Body of pancreas (tissue), 4 donors: Measurements from ENCODE around the gene AURKAIP1. TPM values are rescaled to one million over a fixed set of nuclear protein-coding genes. Genes with fewer than 3 reads are reported as not detected.

Experiments
- ATAC-seq: fragments of 150-250 bp; one replicate; pipeline ENCODE4 v1.9.1; 2016
- DNase-seq, 4 donors: peaks; one replicate each; pipeline ENCODE4 v3.0.0-alpha.2; 2019
- H3K27ac ChIP-seq, 4 donors: fragments of 200-600 bp; sonication (generic); 1 replicate in 3 of 4; 2 replicates in 1 of 4; pipeline versions ENCODE4 v1.5.1 to v1.6.1; 2016 to 2019; ENCODE audit warnings: mild to moderate bottlenecking in 1 of 4, mixed read lengths in 1 of 4, moderate library complexity in 1 of 4
- H3K27me3 ChIP-seq, 2 donors: fragments of 200-600 bp; sonication (generic); one replicate each; pipeline ENCODE4 v1.6.0; 2016; ENCODE audit warnings: mild to moderate bottlenecking in 1 of 2
- H3K36me3 ChIP-seq, 2 donors: fragments of 200-600 bp; sonication (generic); replicated peaks in 1 of 2; 2 replicates each; pipeline ENCODE4 v1.5.1; 2016; ENCODE audit warnings: low read depth in 2 of 2; ENCODE audit not compliant: insufficient read depth in 1 of 2
- H3K4me1 ChIP-seq: fragments of 200-600 bp; sonication (generic); one replicate; pipeline ENCODE4 v1.6.0; 2016
- H3K4me3 ChIP-seq, 2 donors: fragments of 200-600 bp; sonication (generic); 1 replicate in 1 of 2; 2 replicates in 1 of 2; pipeline ENCODE4 v1.5.1; 2016 to 2019
- H3K9me3 ChIP-seq, 3 donors: fragments of 200-600 bp; sonication (generic); 1 replicate in 2 of 3; 2 replicates in 1 of 3; pipeline ENCODE4 v1.5.1; 2016
- POLR2A ChIP-seq, 3 donors: fragments of 450-650 bp; IDR thresholded peaks; one replicate each; pipeline ENCODE4 v1.6.1; 2016; ENCODE audit warnings: antibody characterized with exemption in 3 of 3, mild to moderate bottlenecking in 2 of 3
- WGBS, 2 donors: methylation state at CpG; one replicate each; pipeline ENCODE4 v1.1.5; 2017; 5-methylcytosine and 5-hydroxymethylcytosine counted together
- intact Hi-C: fragments of 100-400 bp; cut with DNase I; formaldehyde crosslinking; loops from one replicate; pipeline ENCODE4 v1.15.1; 2023
- total RNA-seq, 2 donors: library from RNA; depleted of rRNA; stranded (reverse); fragments of >200 nt; gene quantifications; one replicate each; pipeline ENCODE4 v1.1.0, GENCODE V29; 2016
- TF ChIP-seq, protein P1 (sequence below), 7 experiments: fragments of 450-650 bp in 4 of 7; fragments of 200-600 bp in 3 of 7; sonication (generic) in 3 of 7; IDR thresholded peaks; one replicate each; pipeline ENCODE4 v1.5.1; 2016 to 2019; ENCODE audit warnings: antibody characterized with exemption in 7 of 7

Gene AURKAIP1
- total RNA-seq, 2 donors from 2014 or later = 79.4 to 93.7 TPM

DNA sequence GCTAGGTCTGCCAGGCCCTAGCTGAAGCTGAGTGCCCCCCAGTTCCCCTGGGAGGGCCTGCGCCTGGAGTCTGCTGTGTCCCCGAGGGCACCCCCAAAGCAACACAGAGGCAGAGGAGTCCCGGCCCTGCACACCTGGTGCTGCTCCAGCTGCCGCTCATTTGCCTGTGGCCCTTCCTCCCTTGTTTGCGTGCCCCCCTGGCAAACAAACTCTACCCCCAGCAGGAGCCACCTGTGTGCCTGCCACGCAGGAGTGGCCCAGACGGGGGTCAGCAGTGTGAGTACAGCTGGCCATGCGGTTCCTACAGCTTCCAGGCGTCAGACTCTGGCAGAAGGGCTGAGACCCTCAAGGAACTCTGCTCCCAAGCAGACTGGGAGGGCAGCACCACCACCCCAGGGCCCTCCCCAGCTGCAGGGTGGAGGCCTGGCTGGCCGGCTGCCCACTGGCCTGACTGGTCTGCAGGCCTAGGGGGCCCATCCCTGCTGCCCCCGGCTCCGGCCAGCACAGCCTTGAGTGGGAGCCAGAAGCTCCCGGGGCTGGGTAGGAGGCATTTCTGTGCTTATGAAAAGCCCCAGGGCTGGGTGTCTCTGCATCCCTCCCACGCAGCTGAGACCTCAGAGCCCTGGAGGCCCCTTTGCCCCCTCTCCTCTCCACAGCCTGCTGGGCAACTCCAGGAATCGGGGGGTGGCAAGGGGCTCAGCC is 44.5 kb downstream of the AURKAIP1 start:
- Histone ChIP-seq H3K27ac (no peak overlapping the region), H3K27me3 (no peaks in the 10 kb centered on the region), H3K36me3 (peaks cover 3 to 8% of the 10 kb centered on the region in 2 donors), H3K4me3 (no peak overlapping the region), H3K4me1 (peaks cover 24% of the 10 kb centered on the region), H3K9me3 (no peaks in the 10 kb centered on the region)
- no peak for DNase-seq
- intact Hi-C loops = no loop called here
- ATAC-seq = no peak
- TF ChIP-seq, protein P1, sequence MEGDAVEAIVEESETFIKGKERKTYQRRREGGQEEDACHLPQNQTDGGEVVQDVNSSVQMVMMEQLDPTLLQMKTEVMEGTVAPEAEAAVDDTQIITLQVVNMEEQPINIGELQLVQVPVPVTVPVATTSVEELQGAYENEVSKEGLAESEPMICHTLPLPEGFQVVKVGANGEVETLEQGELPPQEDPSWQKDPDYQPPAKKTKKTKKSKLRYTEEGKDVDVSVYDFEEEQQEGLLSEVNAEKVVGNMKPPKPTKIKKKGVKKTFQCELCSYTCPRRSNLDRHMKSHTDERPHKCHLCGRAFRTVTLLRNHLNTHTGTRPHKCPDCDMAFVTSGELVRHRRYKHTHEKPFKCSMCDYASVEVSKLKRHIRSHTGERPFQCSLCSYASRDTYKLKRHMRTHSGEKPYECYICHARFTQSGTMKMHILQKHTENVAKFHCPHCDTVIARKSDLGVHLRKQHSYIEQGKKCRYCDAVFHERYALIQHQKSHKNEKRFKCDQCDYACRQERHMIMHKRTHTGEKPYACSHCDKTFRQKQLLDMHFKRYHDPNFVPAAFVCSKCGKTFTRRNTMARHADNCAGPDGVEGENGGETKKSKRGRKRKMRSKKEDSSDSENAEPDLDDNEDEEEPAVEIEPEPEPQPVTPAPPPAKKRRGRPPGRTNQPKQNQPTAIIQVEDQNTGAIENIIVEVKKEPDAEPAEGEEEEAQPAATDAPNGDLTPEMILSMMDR (IDR thresholded peaks at IDR 0.05) = no peak
- TF ChIP-seq POLR2A (IDR thresholded peaks at IDR 0.05) = no peak
- WGBS, 2 donors = 16 to 50% methylated on average over 5 to 15 of the region's 15 CpGs

DNA sequence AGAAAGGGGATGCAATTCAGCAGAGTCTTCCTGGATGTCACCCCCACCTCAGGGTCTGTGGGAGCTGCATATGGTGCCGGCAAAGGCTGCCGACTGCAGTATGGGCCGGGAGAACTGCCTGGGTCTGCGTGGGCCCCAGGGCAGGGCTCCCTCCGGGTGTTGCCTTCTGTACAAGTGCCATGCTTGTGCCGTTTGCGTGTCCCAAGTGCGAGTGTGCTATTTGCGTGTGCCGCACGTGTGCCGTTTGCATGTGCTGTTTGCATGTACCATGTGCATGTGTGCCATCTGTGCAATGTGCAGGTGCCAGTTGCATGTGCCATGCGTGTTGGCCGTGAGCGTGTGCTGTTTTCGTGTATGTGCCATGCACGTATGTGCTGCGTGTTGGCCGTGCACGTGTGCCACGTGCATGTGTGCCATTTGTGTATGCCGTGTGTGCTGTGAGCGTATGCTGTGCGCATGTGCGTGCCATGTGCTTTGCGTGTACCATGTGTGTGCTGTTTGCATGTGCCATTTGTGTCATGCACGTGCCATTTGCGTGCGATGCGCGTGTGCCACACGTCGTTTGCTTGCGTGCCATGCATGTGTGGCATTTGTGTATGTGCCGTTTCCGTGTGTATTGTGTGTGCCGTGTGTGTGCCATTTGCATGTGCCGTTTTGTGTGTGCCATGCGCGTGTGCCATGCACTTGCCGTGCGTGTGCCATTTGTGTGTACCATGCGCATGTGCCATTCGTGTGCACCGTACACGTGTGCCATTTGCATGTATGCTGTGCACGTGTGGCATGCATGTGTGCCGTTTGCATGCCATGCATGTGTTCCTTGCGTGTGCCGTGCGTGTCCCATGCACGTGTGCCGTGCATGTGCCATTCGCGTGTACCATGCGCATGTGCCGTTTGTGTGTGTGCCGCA is 45.5 kb downstream of the AURKAIP1 start:
- H3K4me1 ChIP-seq = peaks cover 28% of the 10 kb centered on the region
- H3K36me3 ChIP-seq = peaks cover 3 to 8% of the 10 kb centered on the region in 2 donors
- ATAC-seq = no peak
- no peak overlapping the region for H3K27ac ChIP-seq
- H3K27me3 ChIP-seq = no peaks in the 10 kb centered on the region
- intact Hi-C loops = no loop called here
- TF ChIP-seq, protein P1 (IDR thresholded peaks at IDR 0.05) = no peak
- TF ChIP-seq POLR2A (IDR thresholded peaks at IDR 0.05) = no peak
- DNase-seq = no peak
- H3K4me3 ChIP-seq = no peak overlapping the region
- no peaks in the 10 kb centered on the region for H3K9me3 ChIP-seq
- WGBS, 2 donors = 84 to 87% methylated on average over 45 to 58 of the region's 58 CpGs

DNA sequence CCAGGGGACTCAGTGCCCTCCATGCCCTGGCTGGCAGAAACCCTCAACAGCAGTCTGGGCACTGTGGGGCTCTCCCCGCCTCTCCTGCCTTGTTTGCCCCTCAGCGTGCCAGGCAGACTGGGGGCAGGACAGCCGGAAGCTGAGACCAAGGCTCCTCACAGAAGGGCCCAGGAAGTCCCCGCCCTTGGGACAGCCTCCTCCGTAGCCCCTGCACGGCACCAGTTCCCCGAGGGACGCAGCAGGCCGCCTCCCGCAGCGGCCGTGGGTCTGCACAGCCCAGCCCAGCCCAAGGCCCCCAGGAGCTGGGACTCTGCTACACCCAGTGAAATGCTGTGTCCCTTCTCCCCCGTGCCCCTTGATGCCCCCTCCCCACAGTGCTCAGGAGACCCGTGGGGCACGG is 46.8 kb downstream of the AURKAIP1 start:
- ATAC-seq = no peak
- peaks cover 24% of the 10 kb centered on the region for H3K4me1 ChIP-seq

DNA sequence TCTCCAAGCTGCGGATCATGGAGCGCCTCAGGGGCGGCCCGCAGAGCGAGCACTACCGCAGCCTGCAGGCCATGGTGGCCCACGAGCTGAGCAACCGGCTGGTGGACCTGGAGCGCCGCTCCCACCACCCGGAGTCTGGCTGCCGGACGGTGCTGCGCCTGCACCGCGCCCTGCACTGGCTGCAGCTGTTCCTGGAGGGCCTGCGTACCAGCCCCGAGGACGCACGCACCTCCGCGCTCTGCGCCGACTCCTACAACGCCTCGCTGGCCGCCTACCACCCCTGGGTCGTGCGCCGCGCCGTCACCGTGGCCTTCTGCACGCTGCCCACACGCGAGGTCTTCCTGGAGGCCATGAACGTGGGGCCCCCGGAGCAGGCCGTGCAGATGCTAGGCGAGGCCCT is 47.7 kb downstream of the AURKAIP1 start:
- H3K4me1 ChIP-seq = peaks cover 31% of the 10 kb centered on the region
- H3K27me3 ChIP-seq = no peaks in the 10 kb centered on the region
- no peak overlapping the region for H3K4me3 ChIP-seq
- H3K9me3 ChIP-seq = no peaks in the 10 kb centered on the region
- no peak overlapping the region for H3K27ac ChIP-seq
- TF ChIP-seq, protein P1 (IDR thresholded peaks at IDR 0.05) = no peak
- TF ChIP-seq POLR2A (IDR thresholded peaks at IDR 0.05) = no peak
- ATAC-seq (no peak), DNase-seq (no peak)
- peaks cover 3 to 8% of the 10 kb centered on the region in 2 donors for H3K36me3 ChIP-seq
- WGBS, 2 donors = 86 to 91% methylated on average over 25 to 39 of the region's 40 CpGs
- intact Hi-C loops = no loop called here

More for the DNA sequence above, 46.8 kb downstream of the AURKAIP1 start:
- H3K9me3 ChIP-seq = no peaks in the 10 kb centered on the region
- H3K36me3 ChIP-seq = peaks cover 3 to 8% of the 10 kb centered on the region in 2 donors
- no peaks in the 10 kb centered on the region for H3K27me3 ChIP-seq
- TF ChIP-seq, protein P1 (IDR thresholded peaks at IDR 0.05) = no peak
- DNase-seq = no peak
- H3K4me3 ChIP-seq = no peak overlapping the region
- 81 to 100% methylated on average over 1 to 15 of the region's 15 CpGs for WGBS, 2 donors
- intact Hi-C loops = no loop called here
- no peak overlapping the region for H3K27ac ChIP-seq
